HG03103 (cell line): Measurements from ENCODE around the gene CCL19.

Source experiments
- ATAC-seq: cut with Tn5 transposase; IDR thresholded peaks from one replicate; pipeline ENCODE4 v1.9.1; 2021; ENCODE audit warnings: low read depth; ENCODE audit not compliant: unreplicated experiment

The CCL19 gene

GRCh38 chr9:34664281-34665066 lies 26.6 kb downstream of the CCL19 start:
- peak; percentile 55 for ATAC-seq

- no peak for ATAC-seq
Measured at GRCh38 chr9:34663303-34663605, 27.8 kb downstream of the CCL19 start.

- no peak for ATAC-seq
Measured at GRCh38 chr9:34662526-34663302, 28.4 kb downstream of the CCL19 start, which contains the start of gene CCL27. Gene CCL27 (minus strand): TSS chr9:34662657. CDS start chr9:34662633, 24 bp downstream.

GRCh38 chr9:34659592-34660253 lies 31.4 kb downstream of the CCL19 start:
- ATAC-seq = no peak

- ATAC-seq = no peak
Measured at GRCh38 chr9:34658461-34658860, 32.6 kb downstream of the CCL19 start.

- ATAC-seq = no peak
Measured at GRCh38 chr9:34656992-34657391, 34.1 kb downstream of the CCL19 start.

GRCh38 chr9:34655394-34655793 lies 35.7 kb downstream of the CCL19 start:
- no peak for ATAC-seq

- ATAC-seq = no peak
Measured at GRCh38 chr9:34654323-34655051, 36.6 kb downstream of the CCL19 start.

- no peak for ATAC-seq
Measured at GRCh38 chr9:34653151-34654072, 37.7 kb downstream of the CCL19 start.

GRCh38 chr9:34652602-34653000 lies 38.5 kb downstream of the CCL19 start:
- no peak for ATAC-seq

GRCh38 chr9:34651876-34652601 lies 39.0 kb downstream of the CCL19 start, which contains the start of gene IL11RA:
Gene IL11RA (plus strand): TSS chr9:34652185. CDS start chr9:34655218, 3,033 bp downstream.
- ATAC-seq = no peak

- no peak for ATAC-seq
Measured at GRCh38 chr9:34651321-34651720, 39.8 kb downstream of the CCL19 start.

- ATAC-seq = no peak
Measured at GRCh38 chr9:34650816-34651215, 40.3 kb downstream of the CCL19 start.

GRCh38 chr9:34648673-34649072 lies 42.4 kb downstream of the CCL19 start:
- ATAC-seq = no peak

GRCh38 chr9:34647651-34648050 lies 43.4 kb downstream of the CCL19 start:
- ATAC-seq = no peak

- no peak for ATAC-seq
Measured at GRCh38 chr9:34647084-34647403, 44.0 kb downstream of the CCL19 start.

GRCh38 chr9:34646211-34647083 lies 44.6 kb downstream of the CCL19 start, which contains the start of gene GALT:
Gene GALT (plus strand): TSS chr9:34646675. CDS start chr9:34646705, 30 bp downstream.
- ATAC-seq = peak; percentile 77

- ATAC-seq = no peak
Measured at GRCh38 chr9:34644766-34645314, 46.2 kb downstream of the CCL19 start.
